CD4-positive, alpha-beta T cell (primary cell): ENCODE measurements around the gene MYLK4. TPM values are rescaled to one million over a fixed set of nuclear protein-coding genes. Genes with fewer than 3 reads are reported as not detected.

Experiments used
- ATAC-seq: fragments of 200-7000 bp; cut with Tn5 transposase; one replicate; pipeline ENCODE4 v1.10.0; 2022; ENCODE audit warnings: mild to moderate bottlenecking; ENCODE audit not compliant: poor library complexity
- CTCF ChIA-PET: fragments of 350-600 bp; sonication (Branson Sonifier 250); formaldehyde crosslinking; loops from one replicate; lab custom pipeline; 2021; ENCODE audit warnings: antibody characterized with exemption, inconsistent platforms; lab: Charles Lee
- POLR2A ChIA-PET: fragments of 350-600 bp; sonication (Branson Sonifier 250); formaldehyde crosslinking; loops from one replicate; lab custom pipeline; 2021; ENCODE audit warnings: antibody characterized with exemption, inconsistent platforms; lab: Charles Lee
- DNase-seq, 14 experiments: peaks; one replicate each; pipeline ENCODE4 v3.0.0-alpha.2; 2013 to 2020; ENCODE audit warnings: mixed read lengths in 2 of 14
- H3K27ac ChIP-seq, 2 donors: one replicate each; pipeline versions ENCODE4 v1.5.1 to v1.7.0; 2013; ENCODE audit warnings: low read length in 2 of 2, low read depth in 1 of 2, mild to moderate bottlenecking in 1 of 2
- H3K27me3 ChIP-seq, 2 experiments: 1 replicate in 1 of 2; 2 replicates in 1 of 2; pipeline versions ENCODE4 v1.6.1 to v1.7.0; 2013; ENCODE audit warnings: low read length in 2 of 2, control low read depth in 1 of 2, mild to moderate bottlenecking in 1 of 2, moderate library complexity in 1 of 2; ENCODE audit not compliant: insufficient read depth in 2 of 2, control insufficient read depth in 1 of 2
- H3K36me3 ChIP-seq: one replicate; pipeline ENCODE4 v1.6.1; 2013; ENCODE audit warnings: low read length, control low read depth; ENCODE audit not compliant: insufficient read depth
- H3K4me1 ChIP-seq: one replicate; pipeline ENCODE4 v1.6.1; 2013; ENCODE audit warnings: low read length, control low read depth; ENCODE audit not compliant: insufficient read depth
- H3K4me3 ChIP-seq: one replicate; pipeline ENCODE4 v1.5.1; 2013; ENCODE audit warnings: mild to moderate bottlenecking, low read length, moderate library complexity
- H3K9me3 ChIP-seq, 2 experiments: 1 replicate in 1 of 2; 2 replicates in 1 of 2; pipeline versions ENCODE4 v1.6.1 to v1.7.0; 2013; ENCODE audit warnings: low read length in 2 of 2, mild to moderate bottlenecking in 2 of 2, control low read depth in 1 of 2, moderate library complexity in 1 of 2; ENCODE audit not compliant: control insufficient read depth in 1 of 2, insufficient read depth in 1 of 2
- H3K27ac Mint-ChIP-seq: one replicate; pipeline ENCODE4 v1.8.0; 2020; ENCODE audit warnings: mixed read lengths
- H3K27me3 Mint-ChIP-seq: one replicate; pipeline ENCODE4 v1.8.0; 2021; ENCODE audit warnings: mixed read lengths
- H3K36me3 Mint-ChIP-seq: one replicate; pipeline ENCODE4 v1.8.0; 2021; ENCODE audit warnings: low read depth, mixed read lengths
- H3K4me1 Mint-ChIP-seq: one replicate; pipeline ENCODE4 v1.8.0; 2021; ENCODE audit warnings: low read depth, mixed read lengths
- H3K4me3 Mint-ChIP-seq: one replicate; pipeline ENCODE4 v1.8.0; 2020; ENCODE audit warnings: mild to moderate bottlenecking, mixed read lengths
- H3K9me3 Mint-ChIP-seq: one replicate; pipeline ENCODE4 v1.8.0; 2020; ENCODE audit warnings: mixed read lengths
- intact Hi-C, 2 experiments: fragments of 100-400 bp; cut with DNase I in 1 of 2; cut with micrococcal nuclease in 1 of 2; formaldehyde crosslinking; loops; one replicate each; pipeline versions ENCODE4 v1.15.1 to v1.9.0; 2023 to 2025; cut with DNase I, micrococcal nuclease
- total RNA-seq, 174 experiments: library from RNA in 2 of 174; stranded (reverse) in 2 of 174; gene quantifications; one replicate each; pipeline ENCODE4 v1.2.3 and lab custom pipeline; 2021 to 2026
- TF ChIP-seq, protein P1 (sequence below): fragments of 200-600 bp; IDR thresholded peaks from one replicate; pipeline ENCODE4 v1.8.0; 2022; ENCODE audit warnings: antibody characterized with exemption, mild to moderate bottlenecking

Gene MYLK4
- total RNA-seq, 2 experiments from 2014 or later = 1.6 to 2.0 TPM

DNA sequence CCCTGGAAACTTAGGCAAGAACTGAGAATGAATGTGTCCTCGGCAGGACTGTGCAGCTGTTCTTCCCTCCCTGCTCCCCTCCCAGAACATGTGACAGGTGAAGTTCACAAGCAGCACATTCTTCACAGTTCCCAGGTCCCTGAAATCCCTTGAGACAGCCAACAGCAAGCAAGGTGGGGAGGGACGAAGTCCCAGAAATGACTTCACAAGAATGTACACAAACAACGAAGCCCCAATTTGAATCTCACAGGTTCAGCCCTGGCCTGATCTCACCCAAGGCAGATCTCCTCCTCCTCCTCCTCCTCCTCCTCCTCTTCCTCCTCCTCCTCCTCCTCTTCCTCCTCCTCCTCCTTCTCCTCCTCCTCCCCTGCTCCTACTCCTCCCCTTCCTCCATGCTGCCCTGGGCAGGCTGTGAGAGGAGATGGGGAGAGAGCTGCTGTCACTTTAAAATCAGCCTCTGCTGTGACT, 46.9 kb upstream of the MYLK4 start:
- DNase-seq = no peak
- Histone ChIP-seq H3K4me3 (no peak overlapping the region), H3K4me1 (peaks cover 21% of the 10 kb centered on the region), H3K9me3 (peaks cover 0 to 4% of the 10 kb centered on the region in 2 experiments), H3K36me3 (no peaks in the 10 kb centered on the region), H3K27ac (no peak overlapping the region), H3K27me3 (no peaks in the 10 kb centered on the region)
- intact Hi-C loops = loop anchor here in 1 of 2 experiments (5.0 kb wide), 1 partner anchor 190 kb away; no protein-coding TSS in a partner anchor
- TF ChIP-seq, protein P1, sequence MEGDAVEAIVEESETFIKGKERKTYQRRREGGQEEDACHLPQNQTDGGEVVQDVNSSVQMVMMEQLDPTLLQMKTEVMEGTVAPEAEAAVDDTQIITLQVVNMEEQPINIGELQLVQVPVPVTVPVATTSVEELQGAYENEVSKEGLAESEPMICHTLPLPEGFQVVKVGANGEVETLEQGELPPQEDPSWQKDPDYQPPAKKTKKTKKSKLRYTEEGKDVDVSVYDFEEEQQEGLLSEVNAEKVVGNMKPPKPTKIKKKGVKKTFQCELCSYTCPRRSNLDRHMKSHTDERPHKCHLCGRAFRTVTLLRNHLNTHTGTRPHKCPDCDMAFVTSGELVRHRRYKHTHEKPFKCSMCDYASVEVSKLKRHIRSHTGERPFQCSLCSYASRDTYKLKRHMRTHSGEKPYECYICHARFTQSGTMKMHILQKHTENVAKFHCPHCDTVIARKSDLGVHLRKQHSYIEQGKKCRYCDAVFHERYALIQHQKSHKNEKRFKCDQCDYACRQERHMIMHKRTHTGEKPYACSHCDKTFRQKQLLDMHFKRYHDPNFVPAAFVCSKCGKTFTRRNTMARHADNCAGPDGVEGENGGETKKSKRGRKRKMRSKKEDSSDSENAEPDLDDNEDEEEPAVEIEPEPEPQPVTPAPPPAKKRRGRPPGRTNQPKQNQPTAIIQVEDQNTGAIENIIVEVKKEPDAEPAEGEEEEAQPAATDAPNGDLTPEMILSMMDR = no peak
- POLR2A ChIA-PET = no interaction called here
- CTCF ChIA-PET = interaction anchor here (1.2 kb wide), 1 partner anchor 29 kb away, joined by 3 read pairs; no protein-coding TSS in a partner anchor
- Mint-ChIP-seq H3K36me3 (no peaks in the 10 kb centered on the region), H3K27ac (no peak overlapping the region), H3K27me3 (no peaks in the 10 kb centered on the region), H3K4me3 (no peak overlapping the region), H3K4me1 (peaks cover 29% of the 10 kb centered on the region), H3K9me3 (no peaks in the 10 kb centered on the region)
- ATAC-seq = no peak

DNA sequence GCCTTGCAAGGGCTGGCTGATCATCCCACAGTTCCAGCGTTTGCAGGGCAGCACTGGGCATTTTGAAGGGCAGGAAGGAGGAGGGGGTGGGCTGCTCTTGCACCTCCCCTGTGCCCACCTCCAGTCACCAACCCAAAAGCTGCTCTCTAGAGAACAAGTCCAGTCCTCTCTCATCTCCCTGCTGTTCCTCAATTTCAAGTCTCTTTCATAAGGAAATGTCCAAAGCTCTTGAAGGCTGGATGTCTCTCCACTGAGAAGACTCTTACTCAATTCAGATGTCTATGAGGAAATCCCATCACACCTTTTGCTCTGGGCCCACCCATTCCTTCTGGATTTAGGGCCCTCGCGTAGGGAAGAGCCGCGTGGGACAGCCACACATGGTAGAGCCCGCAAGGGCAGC, 46.1 kb upstream of the MYLK4 start:
- Mint-ChIP-seq H3K27ac (no peak overlapping the region), H3K4me1 (peaks cover 34% of the 10 kb centered on the region), H3K27me3 (no peaks in the 10 kb centered on the region), H3K4me3 (no peak overlapping the region), H3K36me3 (no peaks in the 10 kb centered on the region), H3K9me3 (no peaks in the 10 kb centered on the region)
- Histone ChIP-seq H3K4me3 (no peak overlapping the region), H3K27ac (no peak overlapping the region), H3K9me3 (peaks cover 0 to 4% of the 10 kb centered on the region in 2 experiments), H3K4me1 (peaks cover 27% of the 10 kb centered on the region), H3K36me3 (no peaks in the 10 kb centered on the region), H3K27me3 (no peaks in the 10 kb centered on the region)
- TF ChIP-seq, protein P1 = no peak
- ChIA-PET POLR2A (no interaction called here), CTCF (interaction anchor here (1.2 kb wide), 1 partner anchor 29 kb away, joined by 3 read pairs; no protein-coding TSS in a partner anchor)
- DNase-seq (no peak), ATAC-seq (no peak)
- intact Hi-C loops = loop anchor here in 1 of 2 experiments (5.0 kb wide), 1 partner anchor 190 kb away; no protein-coding TSS in a partner anchor

DNA sequence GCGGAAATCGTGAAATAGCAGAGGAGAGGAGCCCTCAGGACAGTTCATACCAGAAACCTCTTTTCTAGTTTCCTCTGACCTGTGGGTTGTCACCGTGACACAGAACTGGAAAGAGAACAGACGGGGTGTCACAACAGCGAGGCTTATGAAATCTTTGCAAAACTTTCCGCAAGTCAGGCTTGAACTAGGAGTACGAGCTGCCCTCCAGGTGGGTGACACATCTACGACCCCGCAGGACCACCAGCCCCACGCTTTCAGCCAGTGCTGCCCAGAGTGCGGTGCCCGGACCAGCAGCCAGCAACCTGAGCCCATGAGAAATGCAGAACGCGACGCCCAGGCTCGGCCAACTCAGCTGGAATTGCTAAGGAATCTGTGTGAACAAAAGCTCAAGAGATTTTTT, 45.2 kb upstream of the MYLK4 start:
- no peak for ATAC-seq
- TF ChIP-seq, protein P1 = no peak
- intact Hi-C loops = loop anchor here in 1 of 2 experiments (2.0 to 5.0 kb wide), 2 partner anchors 37 to 191 kb away; no protein-coding TSS in a partner anchor
- peaks cover 29% of the 10 kb centered on the region for H3K4me1 ChIP-seq
- no peaks in the 10 kb centered on the region for H3K36me3 Mint-ChIP-seq
- DNase-seq = peak in 3 of 14 experiments; percentile 7 to 37 (median 35)
- no peaks in the 10 kb centered on the region for H3K9me3 Mint-ChIP-seq
- H3K27me3 ChIP-seq = no peaks in the 10 kb centered on the region
- H3K27ac Mint-ChIP-seq = no peak overlapping the region
- H3K36me3 ChIP-seq = no peaks in the 10 kb centered on the region
- H3K4me3 Mint-ChIP-seq = no peak overlapping the region
- no peaks in the 10 kb centered on the region for H3K27me3 Mint-ChIP-seq
- CTCF ChIA-PET = no interaction called here
- H3K4me1 Mint-ChIP-seq = peaks cover 40% of the 10 kb centered on the region
- H3K4me3 ChIP-seq = no peak overlapping the region
- H3K27ac ChIP-seq = no peak overlapping the region
- H3K9me3 ChIP-seq = peaks cover 0 to under 1% of the 10 kb centered on the region in 2 experiments
- POLR2A ChIA-PET = interaction anchor here (0.9 kb wide), 1 partner anchor 194 kb away, joined by 3 read pairs; no protein-coding TSS in a partner anchor
